ENCODE measurements around the gene DPF3. TPM values are rescaled to one million over a fixed set of nuclear protein-coding genes. Genes with fewer than 3 reads are reported as not detected.

Gene DPF3
- total and polyA plus RNA-seq, 7 experiments from 2014 or later = 0.07 to 5.5 (median 0.57) TPM; not detected in 1

DNA sequence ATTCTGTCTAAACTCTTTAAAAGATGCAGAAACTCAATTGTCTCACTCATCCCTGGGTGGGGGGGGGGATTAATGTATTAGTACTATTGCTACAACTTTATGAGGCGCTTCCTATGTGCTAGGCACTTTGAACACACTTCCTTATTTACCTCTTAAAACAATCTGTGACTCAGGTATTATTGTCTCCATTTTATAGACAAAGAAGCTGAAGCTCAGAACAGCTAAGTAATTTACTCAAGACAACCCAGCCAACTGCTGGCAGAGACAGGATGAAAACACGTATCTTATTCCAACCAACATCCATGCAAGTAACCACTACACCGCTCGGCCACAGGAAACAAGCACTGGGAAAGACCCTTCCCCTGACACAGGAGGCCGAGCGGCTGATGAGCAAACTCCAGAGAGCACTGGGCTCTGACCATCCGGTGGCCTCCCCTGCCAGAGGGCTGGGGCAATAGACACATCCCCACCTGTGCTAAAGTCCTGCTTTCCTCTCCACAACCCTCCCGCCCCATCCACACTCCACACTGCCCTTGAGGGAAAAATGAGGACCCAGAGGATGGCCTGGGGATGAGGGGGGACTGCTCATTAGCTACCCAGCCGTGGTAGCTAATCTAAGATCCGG lies 244.2 kb downstream of the DPF3 start:
- Mint-ChIP-seq H3K27me3 (peaks cover 0 to 14% (median 0%) of the 10 kb centered on the region in 5 donors), H3K36me3 (no peaks in the 10 kb centered on the region), H3K9me3 (no peaks in the 10 kb centered on the region), H3K27ac (no peak overlapping the region), H3K4me1 (peaks cover 0 to 6% (median 0%) of the 10 kb centered on the region in 7 donors), H3K4me3 (no peak overlapping the region)
- Histone ChIP-seq H3K36me3 (ENCODE audit: control insufficient read depth in 2 of 3, insufficient read depth in 3 of 3, low read length in 3 of 3) (no peaks in the 10 kb centered on the region), H3K9me3 (ENCODE audit: control insufficient read depth in 2 of 3, low read length in 3 of 3) (no peaks in the 10 kb centered on the region), H3K4me1 (ENCODE audit: control insufficient read depth in 2 of 2, insufficient read depth in 2 of 2, low read length in 2 of 2) (no peaks in the 10 kb centered on the region), H3K27ac (ENCODE audit: low read depth, low read length) (no peak overlapping the region), H3K27me3 (ENCODE audit: control insufficient read depth in 2 of 2, insufficient read depth in 2 of 2, low read length in 2 of 2) (no peaks in the 10 kb centered on the region), H3K4me3 (ENCODE audit: low read length) (no peak overlapping the region)
- ChIA-PET POLR2A (interaction anchor here (0.8 kb wide), 1 partner anchor 127 kb away, joined by 3 read pairs; no protein-coding TSS in a partner anchor), CTCF (no interaction called here)
- intact Hi-C loops (cut with micrococcal nuclease) = no loop called here
- ATAC-seq (no peak), DNase-seq (no peak)

DNA sequence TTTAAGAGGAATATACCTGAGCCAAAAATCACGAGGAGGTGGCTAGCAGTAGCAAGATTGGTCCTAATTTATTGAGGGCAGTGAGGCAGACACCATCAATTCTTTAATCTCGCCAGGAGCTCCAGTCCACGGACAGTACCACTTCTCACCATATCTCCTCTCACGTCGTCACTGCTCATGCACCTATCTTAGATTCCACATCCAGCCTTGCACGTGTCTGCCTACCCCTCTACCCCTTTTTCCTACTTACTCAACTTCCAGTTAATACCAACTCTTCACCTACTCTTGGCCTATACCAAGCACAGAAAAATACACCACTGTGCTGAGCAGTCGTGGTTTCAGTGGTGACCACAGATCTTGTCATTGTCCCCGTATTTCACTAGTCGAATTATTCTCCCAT lies 246.1 kb downstream of the DPF3 start:
- Histone ChIP-seq H3K36me3 (ENCODE audit: control insufficient read depth in 2 of 3, insufficient read depth in 3 of 3, low read length in 3 of 3) (no peaks in the 10 kb centered on the region), H3K27ac (ENCODE audit: low read depth, low read length) (no peak overlapping the region), H3K4me1 (ENCODE audit: control insufficient read depth in 2 of 2, insufficient read depth in 2 of 2, low read length in 2 of 2) (no peaks in the 10 kb centered on the region), H3K9me3 (ENCODE audit: control insufficient read depth in 2 of 3, low read length in 3 of 3) (no peaks in the 10 kb centered on the region), H3K27me3 (ENCODE audit: control insufficient read depth in 2 of 2, insufficient read depth in 2 of 2, low read length in 2 of 2) (no peaks in the 10 kb centered on the region), H3K4me3 (ENCODE audit: low read length) (no peak overlapping the region)
- H3K9me3 Mint-ChIP-seq = peaks cover 0 to 2% (median 0%) of the 10 kb centered on the region in 11 donors
- ATAC-seq = no peak
- H3K4me3 Mint-ChIP-seq = no peak overlapping the region
- no peaks in the 10 kb centered on the region for H3K36me3 Mint-ChIP-seq
- POLR2A ChIA-PET = no interaction called here
- DNase-seq = no peak
- intact Hi-C loops (cut with micrococcal nuclease) = no loop called here
- CTCF ChIA-PET = no interaction called here
- no peaks in the 10 kb centered on the region for H3K4me1 Mint-ChIP-seq
- H3K27me3 Mint-ChIP-seq = peaks cover 0 to 9% (median 0%) of the 10 kb centered on the region in 5 donors
- no peak overlapping the region for H3K27ac Mint-ChIP-seq

DNA sequence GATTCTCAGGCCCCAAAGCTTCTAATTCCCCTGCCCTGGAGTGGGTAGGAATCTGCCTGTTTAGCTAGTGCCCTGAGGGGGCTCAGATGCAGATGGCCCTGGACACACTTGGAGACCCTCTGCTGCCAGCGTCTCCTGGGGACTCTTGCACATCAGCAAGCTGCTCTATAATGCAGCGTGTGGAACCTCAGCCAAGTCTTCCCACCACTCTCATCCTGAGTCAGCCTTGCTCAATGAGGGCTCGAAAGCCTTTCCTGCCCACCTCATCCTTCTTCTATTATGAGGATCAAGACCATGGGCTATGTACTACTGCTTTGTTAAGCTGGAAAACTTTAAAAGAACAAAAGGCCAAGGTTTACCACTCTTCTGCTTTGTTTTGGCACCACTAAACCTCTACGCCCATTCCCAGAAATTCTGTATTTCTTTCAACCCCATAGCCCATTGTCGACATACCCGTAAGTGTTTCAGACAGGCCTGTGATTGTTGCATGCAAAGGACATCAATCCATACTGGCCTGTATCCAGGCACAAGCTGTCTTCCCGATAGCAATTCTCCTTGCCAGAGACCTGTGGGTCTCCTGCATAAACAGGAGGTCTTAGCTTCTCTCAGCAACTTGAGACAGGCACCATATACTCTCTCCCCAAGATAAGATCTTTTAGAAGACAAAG lies 246.9 kb downstream of the DPF3 start:
- Mint-ChIP-seq H3K27me3 (peaks cover 0 to 9% (median 0%) of the 10 kb centered on the region in 5 donors), H3K4me1 (no peaks in the 10 kb centered on the region), H3K27ac (no peak overlapping the region), H3K4me3 (no peak overlapping the region), H3K36me3 (peaks cover 0 to under 1% (median 0%) of the 10 kb centered on the region in 5 donors), H3K9me3 (peaks cover 0 to 6% (median 0%) of the 10 kb centered on the region in 11 donors)
- ChIA-PET CTCF (no interaction called here), POLR2A (no interaction called here)
- no peak overlapping the region for H3K27ac ChIP-seq (ENCODE audit: low read depth, low read length)
- H3K4me1 ChIP-seq (ENCODE audit: control insufficient read depth in 2 of 2, insufficient read depth in 2 of 2, low read length in 2 of 2) = no peaks in the 10 kb centered on the region
- ATAC-seq (no peak), DNase-seq (no peak)
- no peaks in the 10 kb centered on the region for H3K9me3 ChIP-seq (ENCODE audit: control insufficient read depth in 2 of 3, low read length in 3 of 3)
- no peaks in the 10 kb centered on the region for H3K27me3 ChIP-seq (ENCODE audit: control insufficient read depth in 2 of 2, insufficient read depth in 2 of 2, low read length in 2 of 2)
- intact Hi-C loops (cut with micrococcal nuclease) = no loop called here
- no peak overlapping the region for H3K4me3 ChIP-seq (ENCODE audit: low read length)
- no peaks in the 10 kb centered on the region for H3K36me3 ChIP-seq (ENCODE audit: control insufficient read depth in 2 of 3, insufficient read depth in 3 of 3, low read length in 3 of 3)

DNA sequence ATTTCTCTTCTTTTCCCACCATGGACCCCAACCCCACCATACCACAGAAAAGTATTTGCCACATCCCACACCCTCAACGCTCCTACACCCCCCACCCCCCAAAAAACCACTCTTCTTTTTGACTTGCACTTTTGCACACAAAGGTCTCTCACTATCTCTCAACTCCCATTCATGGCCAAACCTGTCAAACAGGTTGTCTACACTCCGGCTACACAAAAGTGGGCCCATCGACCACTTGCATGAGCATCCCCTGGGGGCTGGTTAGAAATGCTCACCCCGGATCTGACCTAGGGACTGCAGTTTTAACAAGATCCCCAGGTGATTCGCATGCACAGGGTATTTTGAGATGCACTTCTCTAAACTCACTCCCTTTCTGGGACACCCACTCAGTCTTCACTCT lies 248.2 kb downstream of the DPF3 start:
- H3K9me3 ChIP-seq (ENCODE audit: control insufficient read depth in 2 of 3, low read length in 3 of 3) = no peaks in the 10 kb centered on the region
- Mint-ChIP-seq H3K36me3 (peaks cover 0 to 4% (median 0%) of the 10 kb centered on the region in 5 donors), H3K4me1 (peaks cover 0 to 3% (median 0%) of the 10 kb centered on the region in 7 donors), H3K9me3 (peaks cover 0 to 14% (median 2%) of the 10 kb centered on the region in 11 donors), H3K27me3 (peaks cover 0 to 10% (median 0%) of the 10 kb centered on the region in 5 donors), H3K27ac (no peak overlapping the region), H3K4me3 (no peak overlapping the region)
- CTCF ChIA-PET = no interaction called here
- DNase-seq (no peak), ATAC-seq (no peak)
- no peaks in the 10 kb centered on the region for H3K27me3 ChIP-seq (ENCODE audit: control insufficient read depth in 2 of 2, insufficient read depth in 2 of 2, low read length in 2 of 2)
- no peak overlapping the region for H3K4me3 ChIP-seq (ENCODE audit: low read length)
- H3K4me1 ChIP-seq (ENCODE audit: control insufficient read depth in 2 of 2, insufficient read depth in 2 of 2, low read length in 2 of 2) = no peaks in the 10 kb centered on the region
- intact Hi-C loops (cut with micrococcal nuclease) = no loop called here
- H3K36me3 ChIP-seq (ENCODE audit: control insufficient read depth in 2 of 3, insufficient read depth in 3 of 3, low read length in 3 of 3) = no peaks in the 10 kb centered on the region
- POLR2A ChIA-PET = no interaction called here
- no peak overlapping the region for H3K27ac ChIP-seq (ENCODE audit: low read depth, low read length)

DNA sequence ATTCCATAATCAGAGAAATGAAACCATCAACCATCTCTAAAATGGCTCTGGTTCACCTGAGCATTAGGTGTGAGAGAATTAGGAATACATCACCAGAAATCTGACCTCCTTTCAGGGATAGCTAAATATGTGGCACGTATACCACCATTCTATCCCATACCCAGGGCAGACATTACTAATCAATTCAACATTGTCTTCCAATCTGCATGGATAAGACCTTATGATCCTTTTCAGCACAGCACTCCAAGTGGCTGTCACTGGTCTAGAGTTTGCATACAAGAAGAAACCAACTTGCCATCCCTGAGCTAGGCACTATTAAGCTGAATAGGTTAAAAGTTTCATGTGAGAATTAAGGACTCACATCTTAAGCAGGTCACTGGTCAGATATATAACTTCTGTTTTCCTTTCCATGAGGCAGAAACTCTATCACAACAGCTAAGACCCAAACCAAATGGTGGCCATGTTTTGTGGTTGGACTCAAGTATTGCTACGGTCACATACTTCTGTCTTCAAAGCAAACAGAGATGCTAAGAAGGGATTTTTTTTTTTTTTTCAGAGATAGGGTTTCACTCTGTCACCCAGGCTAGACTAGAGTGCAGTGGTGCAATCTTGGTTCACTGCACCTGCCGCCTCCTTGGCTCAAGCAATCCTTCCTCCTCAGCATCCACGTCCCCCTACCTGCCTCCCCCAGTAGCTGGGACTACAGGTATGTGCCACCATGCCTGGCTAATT lies 249.0 kb downstream of the DPF3 start:
- no peak for ATAC-seq
- H3K36me3 Mint-ChIP-seq = peaks cover 0 to 6% (median 0%) of the 10 kb centered on the region in 5 donors
- no peaks in the 10 kb centered on the region for H3K4me1 ChIP-seq (ENCODE audit: control insufficient read depth in 2 of 2, insufficient read depth in 2 of 2, low read length in 2 of 2)
- no peak overlapping the region for H3K4me3 Mint-ChIP-seq
- H3K9me3 ChIP-seq (ENCODE audit: control insufficient read depth in 2 of 3, low read length in 3 of 3) = no peaks in the 10 kb centered on the region
- H3K9me3 Mint-ChIP-seq = peaks cover 0 to 21% (median 3%) of the 10 kb centered on the region in 11 donors
- intact Hi-C loops (cut with micrococcal nuclease) = no loop called here
- H3K27ac Mint-ChIP-seq = no peak overlapping the region
- H3K4me3 ChIP-seq (ENCODE audit: low read length) = no peak overlapping the region
- no peak for DNase-seq
- H3K36me3 ChIP-seq (ENCODE audit: control insufficient read depth in 2 of 3, insufficient read depth in 3 of 3, low read length in 3 of 3) = no peaks in the 10 kb centered on the region
- ChIA-PET CTCF (no interaction called here), POLR2A (no interaction called here)
- peaks cover 0 to 17% (median 0%) of the 10 kb centered on the region in 5 donors for H3K27me3 Mint-ChIP-seq
- H3K27ac ChIP-seq (ENCODE audit: low read depth, low read length) = no peak overlapping the region
- peaks cover 0 to 6% (median 0%) of the 10 kb centered on the region in 7 donors for H3K4me1 Mint-ChIP-seq
- no peaks in the 10 kb centered on the region for H3K27me3 ChIP-seq (ENCODE audit: control insufficient read depth in 2 of 2, insufficient read depth in 2 of 2, low read length in 2 of 2)

DNA sequence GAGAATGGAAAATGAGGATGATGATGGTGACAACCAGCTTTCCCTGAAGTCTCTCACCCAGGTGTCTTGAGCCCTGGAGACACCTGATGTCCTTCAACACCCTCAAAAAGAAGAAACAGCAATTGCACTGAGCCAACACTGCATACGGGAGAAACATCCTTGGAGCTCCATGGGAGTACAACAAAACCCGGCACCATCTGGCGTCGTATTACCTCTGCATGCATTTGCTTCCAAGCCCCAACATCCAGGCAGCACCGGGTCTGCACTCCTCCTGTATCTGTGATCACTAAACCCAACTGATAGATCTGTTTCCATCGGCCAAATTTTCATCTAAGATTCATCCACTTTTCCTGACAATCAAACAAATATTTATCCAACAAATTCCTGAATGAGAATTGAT lies 249.9 kb downstream of the DPF3 start:
- Histone ChIP-seq H3K27me3 (ENCODE audit: control insufficient read depth in 2 of 2, insufficient read depth in 2 of 2, low read length in 2 of 2) (no peaks in the 10 kb centered on the region), H3K9me3 (ENCODE audit: control insufficient read depth in 2 of 3, low read length in 3 of 3) (no peaks in the 10 kb centered on the region), H3K4me3 (ENCODE audit: low read length) (no peak overlapping the region), H3K27ac (ENCODE audit: low read depth, low read length) (no peak overlapping the region), H3K4me1 (ENCODE audit: control insufficient read depth in 2 of 2, insufficient read depth in 2 of 2, low read length in 2 of 2) (no peaks in the 10 kb centered on the region), H3K36me3 (ENCODE audit: control insufficient read depth in 2 of 3, insufficient read depth in 3 of 3, low read length in 3 of 3) (no peaks in the 10 kb centered on the region)
- POLR2A ChIA-PET = no interaction called here
- H3K4me1 Mint-ChIP-seq = peaks cover 0 to 6% (median 0%) of the 10 kb centered on the region in 7 donors
- ATAC-seq (no peak), DNase-seq (no peak)
- H3K27me3 Mint-ChIP-seq = peaks cover 0 to 16% (median 0%) of the 10 kb centered on the region in 5 donors
- H3K4me3 Mint-ChIP-seq = no peak overlapping the region
- H3K27ac Mint-ChIP-seq = no peak overlapping the region
- intact Hi-C loops (cut with micrococcal nuclease) = no loop called here
- CTCF ChIA-PET = no interaction called here
- H3K36me3 Mint-ChIP-seq = peaks cover 0 to 6% (median 3%) of the 10 kb centered on the region in 5 donors
- H3K9me3 Mint-ChIP-seq = peaks cover 0 to 25% (median 7%) of the 10 kb centered on the region in 11 donors

All from naive thymus-derived CD4-positive, alpha-beta T cell (primary cell).